Measurements from ENCODE around the gene DCAF11.

The DCAF11 gene

DNA sequence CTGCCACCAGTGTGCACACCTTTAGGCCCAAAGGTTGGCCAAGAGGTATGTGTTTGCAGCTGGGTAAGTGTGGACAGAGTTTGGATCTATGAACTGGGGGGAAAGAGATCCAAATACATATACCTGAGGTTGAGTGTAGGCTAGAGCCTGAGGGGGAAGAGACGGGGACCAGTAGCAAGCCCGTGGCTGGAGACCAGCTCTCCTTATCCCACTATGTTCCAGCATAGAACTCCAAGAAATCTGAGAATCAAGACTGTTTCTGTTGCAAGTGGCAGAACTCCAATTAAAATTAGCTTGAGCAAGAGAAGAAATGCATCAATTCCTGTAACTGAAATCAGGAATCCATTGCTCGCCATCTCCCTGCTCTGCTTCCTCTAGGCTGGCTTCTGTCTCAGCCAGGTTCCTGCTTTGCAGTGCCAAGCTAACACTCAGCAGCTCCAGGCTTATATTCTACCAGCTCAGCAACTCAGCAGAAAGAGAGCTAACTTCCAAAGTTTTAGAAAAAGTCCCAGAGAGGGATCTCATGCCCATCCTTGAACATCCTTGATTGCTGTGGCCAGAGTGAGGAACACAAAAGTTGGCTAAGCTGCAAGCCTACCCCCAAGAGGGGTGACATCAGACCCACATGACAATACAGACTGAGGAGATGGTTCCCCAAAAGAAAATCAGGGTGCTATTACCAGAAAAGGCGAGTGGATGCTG lies 21.9 kb upstream of the DCAF11 start:
- TF ChIP-seq, protein P1, sequence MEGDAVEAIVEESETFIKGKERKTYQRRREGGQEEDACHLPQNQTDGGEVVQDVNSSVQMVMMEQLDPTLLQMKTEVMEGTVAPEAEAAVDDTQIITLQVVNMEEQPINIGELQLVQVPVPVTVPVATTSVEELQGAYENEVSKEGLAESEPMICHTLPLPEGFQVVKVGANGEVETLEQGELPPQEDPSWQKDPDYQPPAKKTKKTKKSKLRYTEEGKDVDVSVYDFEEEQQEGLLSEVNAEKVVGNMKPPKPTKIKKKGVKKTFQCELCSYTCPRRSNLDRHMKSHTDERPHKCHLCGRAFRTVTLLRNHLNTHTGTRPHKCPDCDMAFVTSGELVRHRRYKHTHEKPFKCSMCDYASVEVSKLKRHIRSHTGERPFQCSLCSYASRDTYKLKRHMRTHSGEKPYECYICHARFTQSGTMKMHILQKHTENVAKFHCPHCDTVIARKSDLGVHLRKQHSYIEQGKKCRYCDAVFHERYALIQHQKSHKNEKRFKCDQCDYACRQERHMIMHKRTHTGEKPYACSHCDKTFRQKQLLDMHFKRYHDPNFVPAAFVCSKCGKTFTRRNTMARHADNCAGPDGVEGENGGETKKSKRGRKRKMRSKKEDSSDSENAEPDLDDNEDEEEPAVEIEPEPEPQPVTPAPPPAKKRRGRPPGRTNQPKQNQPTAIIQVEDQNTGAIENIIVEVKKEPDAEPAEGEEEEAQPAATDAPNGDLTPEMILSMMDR (IDR thresholded peaks at IDR 0.05) = no peak
- H3K4me1 ChIP-seq = peaks cover 15% of the 10 kb centered on the region
- no peak overlapping the region for H2AFZ ChIP-seq
- no peaks in the 10 kb centered on the region for H3K9me3 ChIP-seq (ENCODE audit: control insufficient read depth, low read length)
- H3K79me2 ChIP-seq = peaks cover 8% of the 10 kb centered on the region
- H3K4me3 ChIP-seq (ENCODE audit: low read depth, low read length) = no peak overlapping the region
- H3K9ac ChIP-seq = no peak overlapping the region
- no peaks in the 10 kb centered on the region for H3K36me3 ChIP-seq (ENCODE audit: control insufficient read depth, insufficient read depth, low read length)
- H3K27me3 ChIP-seq (ENCODE audit: control insufficient read depth, insufficient read depth, low read length) = no peaks in the 10 kb centered on the region
- H3K27ac ChIP-seq = peak overlapping the region; percentile 7
- no peak overlapping the region for H3K4me2 ChIP-seq (ENCODE audit: low read length)

DNA sequence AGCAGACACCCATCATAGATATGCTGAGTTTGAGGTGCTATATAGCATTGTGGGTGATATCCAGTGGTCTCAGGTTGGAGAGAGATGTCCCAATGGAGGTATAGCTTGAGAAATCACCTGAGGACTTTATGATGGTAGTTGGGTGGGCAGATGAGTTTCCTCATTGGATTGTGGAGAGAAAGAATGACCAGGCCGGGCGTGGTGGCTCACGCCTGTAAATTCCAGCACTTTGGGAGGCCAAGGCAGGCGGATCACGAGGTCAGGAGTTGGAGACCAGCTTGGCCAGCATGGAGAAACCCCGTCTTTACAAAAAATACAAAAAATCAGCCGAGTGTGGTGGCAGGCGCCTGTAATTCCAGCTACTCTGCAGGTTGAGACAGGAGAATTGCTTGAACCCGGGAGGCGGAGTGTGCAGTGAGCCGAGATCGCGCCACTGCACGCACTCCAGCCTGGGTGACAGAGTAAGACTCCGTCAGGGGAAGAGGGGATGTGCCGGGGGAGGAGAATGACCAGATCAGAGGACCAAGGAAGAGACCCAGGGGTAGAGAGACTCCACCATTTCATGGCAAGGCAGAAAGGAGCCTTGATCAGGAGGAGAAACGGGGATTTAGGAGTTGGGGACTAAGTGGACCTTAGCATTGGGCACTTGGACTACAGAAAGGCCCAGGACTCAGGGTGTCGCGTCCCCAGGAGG lies 21.2 kb upstream of the DCAF11 start:
- no peak overlapping the region for H3K4me3 ChIP-seq (ENCODE audit: low read depth, low read length)
- H3K4me2 ChIP-seq (ENCODE audit: low read length) = peak overlapping the region; percentile 100
- H3K79me2 ChIP-seq = peaks cover 11% of the 10 kb centered on the region
- H3K27ac ChIP-seq = peak overlapping the region; percentile 98
- H3K36me3 ChIP-seq (ENCODE audit: control insufficient read depth, insufficient read depth, low read length) = no peaks in the 10 kb centered on the region
- no peaks in the 10 kb centered on the region for H3K27me3 ChIP-seq (ENCODE audit: control insufficient read depth, insufficient read depth, low read length)
- no peaks in the 10 kb centered on the region for H3K9me3 ChIP-seq (ENCODE audit: control insufficient read depth, low read length)
- no peak overlapping the region for H3K9ac ChIP-seq
- peak overlapping the region; percentile 93 for H2AFZ ChIP-seq
- peaks cover 16% of the 10 kb centered on the region for H3K4me1 ChIP-seq
- TF ChIP-seq, protein P1 (IDR thresholded peaks at IDR 0.05) = no peak

DNA sequence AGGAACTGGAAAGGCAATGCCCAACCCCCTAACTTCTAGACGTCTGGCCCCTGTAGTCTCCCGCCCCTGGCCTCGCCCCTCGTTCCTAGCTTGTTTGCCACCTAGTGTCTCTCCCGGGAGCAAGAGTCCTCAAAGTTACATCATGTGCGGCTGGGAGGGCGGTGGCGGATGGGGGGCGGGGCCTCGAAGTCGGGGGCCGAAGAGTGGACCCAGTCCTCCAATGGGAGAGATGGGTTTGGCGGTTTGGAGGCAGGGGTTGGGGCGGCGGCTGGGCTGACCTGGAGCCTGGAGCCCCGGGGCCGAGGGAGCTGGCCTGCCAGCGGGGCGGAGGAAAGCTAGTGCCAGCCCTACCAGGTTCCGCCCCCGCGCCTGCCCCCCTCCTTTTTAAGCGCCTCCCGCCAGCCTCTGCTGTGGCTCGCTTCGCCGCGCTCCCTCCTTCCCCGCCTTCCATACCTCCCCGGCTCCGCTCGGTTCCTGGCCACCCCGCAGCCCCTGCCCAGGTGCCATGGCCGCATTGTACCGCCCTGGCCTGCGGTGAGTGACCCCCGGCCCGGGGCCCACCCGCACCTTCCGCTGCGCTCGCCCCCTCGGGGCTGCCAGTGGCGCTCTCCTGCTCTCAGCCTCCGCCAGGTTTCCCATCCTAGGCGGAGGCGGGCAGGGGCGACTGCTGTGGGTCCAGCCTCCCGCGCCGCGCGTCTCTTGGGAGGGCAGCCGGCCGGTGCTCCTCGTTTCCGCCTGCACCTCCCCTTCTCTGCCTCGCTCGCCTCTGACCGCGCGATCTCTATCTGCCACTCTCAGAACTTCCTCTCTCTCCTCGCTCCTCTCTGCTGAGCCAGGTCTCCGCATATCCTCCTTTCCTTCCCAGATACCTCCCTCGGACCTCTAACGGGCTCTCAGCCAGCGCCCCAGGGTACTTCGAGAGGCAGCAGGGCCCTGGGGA lies 20.4 kb upstream of the DCAF11 start, which contains the start of gene PCK2:
PCK2 (plus strand) TSS at position 411 of the 940 bp plus-strand sequence; CDS start at position 506, 95 bp downstream.
- peak within 1 kb of the TSS; percentile 98 for H3K27ac ChIP-seq
- no peaks in the 10 kb centered on the region for H3K27me3 ChIP-seq (ENCODE audit: control insufficient read depth, insufficient read depth, low read length)
- H3K36me3 ChIP-seq (ENCODE audit: control insufficient read depth, insufficient read depth, low read length) = no peaks in the 10 kb centered on the region
- H3K4me1 ChIP-seq = peaks cover 22% of the 10 kb centered on the region
- H3K79me2 ChIP-seq = peaks cover 11% of the 10 kb centered on the region
- H3K9ac ChIP-seq = peak within 1 kb of the TSS; percentile 88
- H3K4me3 ChIP-seq (ENCODE audit: low read depth, low read length) = peak within 1 kb of the TSS; percentile 95
- TF ChIP-seq, protein P1 (IDR thresholded peaks at IDR 0.05) = peak; percentile 14
- H3K9me3 ChIP-seq (ENCODE audit: control insufficient read depth, low read length) = no peaks in the 10 kb centered on the region
- H3K4me2 ChIP-seq (ENCODE audit: low read length) = peak within 1 kb of the TSS; percentile 100
- peak within 1 kb of the TSS; percentile 93 for H2AFZ ChIP-seq

DNA sequence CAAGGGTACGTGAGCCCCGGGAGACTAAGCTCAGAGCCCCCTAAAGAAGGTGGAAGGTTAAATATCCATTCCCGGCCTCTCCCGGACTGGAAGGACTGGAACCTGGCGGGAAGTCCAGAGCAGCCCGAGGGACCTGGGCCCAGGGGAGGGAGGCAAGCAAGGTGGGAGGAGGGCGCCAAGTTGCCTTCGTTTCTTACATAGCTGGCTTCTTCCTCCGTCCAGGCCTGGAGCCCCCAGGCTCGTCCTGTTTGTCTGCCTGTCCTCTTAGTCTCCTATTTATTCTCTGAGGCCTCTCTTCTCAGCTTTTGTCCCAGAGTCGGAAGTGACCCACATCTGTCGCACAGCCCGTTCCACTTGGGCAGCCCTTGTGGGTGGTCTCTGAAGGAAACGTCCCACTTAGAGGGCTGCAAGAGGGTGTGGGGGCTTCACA lies 19.7 kb upstream of the DCAF11 start:
- Histone ChIP-seq H3K27ac (peak overlapping the region; percentile 98), H3K4me1 (peaks cover 23% of the 10 kb centered on the region), H3K27me3 (ENCODE audit: control insufficient read depth, insufficient read depth, low read length) (no peaks in the 10 kb centered on the region), H2AFZ (peak overlapping the region; percentile 93), H3K4me3 (ENCODE audit: low read depth, low read length) (peak overlapping the region; percentile 95), H3K36me3 (ENCODE audit: control insufficient read depth, insufficient read depth, low read length) (no peaks in the 10 kb centered on the region), H3K79me2 (peaks cover 11% of the 10 kb centered on the region), H3K9ac (peak overlapping the region; percentile 88), H3K4me2 (ENCODE audit: low read length) (peak overlapping the region; percentile 100), H3K9me3 (ENCODE audit: control insufficient read depth, low read length) (no peaks in the 10 kb centered on the region)
- TF ChIP-seq, protein P1 (IDR thresholded peaks at IDR 0.05) = no peak
